ENCODE measurements around the gene TWF2.

Gene TWF2

GRCh38 chr3:52270252-52270754, 31.3 kb upstream of the TWF2 start:
- Mint-ChIP-seq H3K4me3 (peak overlapping the region; percentile 97), H3K9me3 (no peaks in the 10 kb centered on the region), H3K27ac (peak overlapping the region; percentile 86), H3K36me3 (ENCODE audit: low read depth) (peaks cover 87% of the 10 kb centered on the region), H3K4me1 (ENCODE audit: low read depth) (peaks cover 94% of the 10 kb centered on the region), H3K27me3 (no peaks in the 10 kb centered on the region)

GRCh38 chr3:52269776-52270175, 30.8 kb upstream of the TWF2 start:
- Mint-ChIP-seq H3K36me3 (ENCODE audit: low read depth) (peaks cover 90% of the 10 kb centered on the region), H3K4me1 (ENCODE audit: low read depth) (peaks cover 92% of the 10 kb centered on the region), H3K4me3 (peak overlapping the region; percentile 97), H3K27ac (peak overlapping the region; percentile 86), H3K9me3 (no peaks in the 10 kb centered on the region), H3K27me3 (no peaks in the 10 kb centered on the region)

GRCh38 chr3:52268036-52268435, 29.1 kb upstream of the TWF2 start:
- Mint-ChIP-seq H3K4me3 (peak overlapping the region; percentile 33), H3K27ac (peak overlapping the region; percentile 86), H3K27me3 (no peaks in the 10 kb centered on the region), H3K4me1 (ENCODE audit: low read depth) (peaks cover 92% of the 10 kb centered on the region), H3K36me3 (ENCODE audit: low read depth) (peaks cover 91% of the 10 kb centered on the region), H3K9me3 (no peaks in the 10 kb centered on the region)

- peaks cover 88% of the 10 kb centered on the region for H3K4me1 Mint-ChIP-seq (ENCODE audit: low read depth)
- no peak overlapping the region for H3K4me3 Mint-ChIP-seq
- H3K27ac Mint-ChIP-seq: no peak overlapping the region
- peaks cover 94% of the 10 kb centered on the region for H3K36me3 Mint-ChIP-seq (ENCODE audit: low read depth)
- H3K27me3 Mint-ChIP-seq: no peaks in the 10 kb centered on the region
- H3K9me3 Mint-ChIP-seq: no peaks in the 10 kb centered on the region
Observed at GRCh38 chr3:52265387-52265786, 26.4 kb upstream of the TWF2 start.

- Mint-ChIP-seq H3K27ac (peak overlapping the region; percentile 74), H3K4me3 (no peak overlapping the region), H3K9me3 (no peaks in the 10 kb centered on the region), H3K4me1 (ENCODE audit: low read depth) (peaks cover 88% of the 10 kb centered on the region), H3K27me3 (no peaks in the 10 kb centered on the region), H3K36me3 (ENCODE audit: low read depth) (peaks cover 98% of the 10 kb centered on the region)
Observed at GRCh38 chr3:52262447-52262846, 23.5 kb upstream of the TWF2 start.

- H3K4me1 Mint-ChIP-seq (ENCODE audit: low read depth): peaks cover 93% of the 10 kb centered on the region
Observed at GRCh38 chr3:52259448-52259847, 20.5 kb upstream of the TWF2 start.

GRCh38 chr3:52259035-52259434, 20.1 kb upstream of the TWF2 start:
- Mint-ChIP-seq H3K4me3 (no peak overlapping the region), H3K27me3 (no peaks in the 10 kb centered on the region), H3K4me1 (ENCODE audit: low read depth) (peaks cover 93% of the 10 kb centered on the region), H3K27ac (peak overlapping the region; percentile 75), H3K36me3 (ENCODE audit: low read depth) (peaks cover 97% of the 10 kb centered on the region), H3K9me3 (no peaks in the 10 kb centered on the region)

More at GRCh38 chr3:52259448-52259847, 20.5 kb upstream of the TWF2 start:
- H3K4me3 Mint-ChIP-seq: no peak overlapping the region
- H3K27me3 Mint-ChIP-seq: no peaks in the 10 kb centered on the region
- peaks cover 97% of the 10 kb centered on the region for H3K36me3 Mint-ChIP-seq (ENCODE audit: low read depth)
- no peaks in the 10 kb centered on the region for H3K9me3 Mint-ChIP-seq
- H3K27ac Mint-ChIP-seq: peak overlapping the region; percentile 19

- peaks cover 96% of the 10 kb centered on the region for H3K36me3 Mint-ChIP-seq (ENCODE audit: low read depth)
- no peaks in the 10 kb centered on the region for H3K9me3 Mint-ChIP-seq
- H3K27ac Mint-ChIP-seq: peak overlapping the region; percentile 75
Observed at GRCh38 chr3:52257911-52258310, 19.0 kb upstream of the TWF2 start.

GRCh38 chr3:52256622-52257021, 17.7 kb upstream of the TWF2 start:
- Mint-ChIP-seq H3K27me3 (no peaks in the 10 kb centered on the region), H3K27ac (peak overlapping the region; percentile 78), H3K9me3 (no peaks in the 10 kb centered on the region), H3K4me3 (no peak overlapping the region), H3K4me1 (ENCODE audit: low read depth) (peaks cover 93% of the 10 kb centered on the region), H3K36me3 (ENCODE audit: low read depth) (peaks cover 96% of the 10 kb centered on the region)

More at GRCh38 chr3:52257911-52258310, 19.0 kb upstream of the TWF2 start:
- H3K4me1 Mint-ChIP-seq (ENCODE audit: low read depth): peaks cover 93% of the 10 kb centered on the region
- H3K4me3 Mint-ChIP-seq: no peak overlapping the region
- no peaks in the 10 kb centered on the region for H3K27me3 Mint-ChIP-seq

- Mint-ChIP-seq H3K27ac (no peak overlapping the region), H3K27me3 (no peaks in the 10 kb centered on the region), H3K36me3 (ENCODE audit: low read depth) (peaks cover 91% of the 10 kb centered on the region), H3K4me3 (no peak overlapping the region), H3K9me3 (no peaks in the 10 kb centered on the region), H3K4me1 (ENCODE audit: low read depth) (peaks cover 92% of the 10 kb centered on the region)
Observed at GRCh38 chr3:52256159-52256558, 17.2 kb upstream of the TWF2 start.

GRCh38 chr3:52254608-52255007, 15.7 kb upstream of the TWF2 start:
- H3K4me1 Mint-ChIP-seq (ENCODE audit: low read depth): peaks cover 89% of the 10 kb centered on the region
- H3K4me3 Mint-ChIP-seq: peak overlapping the region; percentile 80
- H3K27ac Mint-ChIP-seq: peak overlapping the region; percentile 95
- H3K9me3 Mint-ChIP-seq: no peaks in the 10 kb centered on the region
- H3K27me3 Mint-ChIP-seq: no peaks in the 10 kb centered on the region
- H3K36me3 Mint-ChIP-seq (ENCODE audit: low read depth): peaks cover 88% of the 10 kb centered on the region

GRCh38 chr3:52253314-52254304, 14.7 kb upstream of the TWF2 start:
- Mint-ChIP-seq H3K9me3 (no peaks in the 10 kb centered on the region), H3K27me3 (no peaks in the 10 kb centered on the region), H3K27ac (peak overlapping the region; percentile 95), H3K36me3 (ENCODE audit: low read depth) (peaks cover 85% of the 10 kb centered on the region), H3K4me3 (peak overlapping the region; percentile 80), H3K4me1 (ENCODE audit: low read depth) (peaks cover 85% of the 10 kb centered on the region)

GRCh38 chr3:52250122-52250521, 11.2 kb upstream of the TWF2 start:
- H3K27me3 Mint-ChIP-seq: no peaks in the 10 kb centered on the region
- H3K4me1 Mint-ChIP-seq (ENCODE audit: low read depth): peaks cover 80% of the 10 kb centered on the region
- H3K36me3 Mint-ChIP-seq (ENCODE audit: low read depth): peaks cover 72% of the 10 kb centered on the region
- no peaks in the 10 kb centered on the region for H3K9me3 Mint-ChIP-seq
- peak overlapping the region; percentile 75 for H3K27ac Mint-ChIP-seq
- no peak overlapping the region for H3K4me3 Mint-ChIP-seq

- Mint-ChIP-seq H3K27me3 (no peaks in the 10 kb centered on the region), H3K36me3 (ENCODE audit: low read depth) (peaks cover 68% of the 10 kb centered on the region)
Observed at GRCh38 chr3:52249683-52250082, 10.7 kb upstream of the TWF2 start.

GRCh38 chr3:52248816-52249547, 10.0 kb upstream of the TWF2 start:
- H3K36me3 Mint-ChIP-seq (ENCODE audit: low read depth): peaks cover 61% of the 10 kb centered on the region
- H3K4me3 Mint-ChIP-seq: no peak overlapping the region

More at GRCh38 chr3:52249683-52250082, 10.7 kb upstream of the TWF2 start:
- no peaks in the 10 kb centered on the region for H3K9me3 Mint-ChIP-seq
- H3K4me3 Mint-ChIP-seq: no peak overlapping the region
- peaks cover 80% of the 10 kb centered on the region for H3K4me1 Mint-ChIP-seq (ENCODE audit: low read depth)
- peak overlapping the region; percentile 75 for H3K27ac Mint-ChIP-seq

More at GRCh38 chr3:52248816-52249547, 10.0 kb upstream of the TWF2 start:
- H3K4me1 Mint-ChIP-seq (ENCODE audit: low read depth): peaks cover 80% of the 10 kb centered on the region
- peak overlapping the region; percentile 75 for H3K27ac Mint-ChIP-seq
- no peaks in the 10 kb centered on the region for H3K9me3 Mint-ChIP-seq
- H3K27me3 Mint-ChIP-seq: no peaks in the 10 kb centered on the region
